WERI-Rb-1 (cell line): Measurements from ENCODE around the gene USP19.

Source experiments
- DNase-seq: peaks from one replicate; pipeline ENCODE4 v3.0.0-alpha.2; 2020
- H3K27ac ChIP-seq: fragments of 250-450 bp; sonication (Bioruptor Pico); 2 replicates; pipeline ENCODE4 v1.5.1; 2020; ENCODE audit warnings: mild to moderate bottlenecking, moderate library complexity
- H3K27me3 ChIP-seq: fragments of 250-450 bp; sonication (Bioruptor Pico); 2 replicates; pipeline ENCODE4 v1.5.1; 2021; ENCODE audit warnings: mild to moderate bottlenecking, low read depth, moderate library complexity; ENCODE audit not compliant: insufficient read depth, severe bottlenecking
- H3K36me3 ChIP-seq: fragments of 250-450 bp; sonication (Bioruptor Pico); 2 replicates; pipeline ENCODE4 v1.5.1; 2020; ENCODE audit warnings: mild to moderate bottlenecking, moderate library complexity
- H3K4me3 ChIP-seq: 2 replicates; pipeline ENCODE4 v1.5.1; 2011; ENCODE audit warnings: low read depth, mild to moderate bottlenecking, control low read depth, low read length
- H3K9me3 ChIP-seq: fragments of 250-450 bp; sonication (Bioruptor Pico); 2 replicates; pipeline ENCODE4 v1.5.1; 2021; ENCODE audit warnings: mild to moderate bottlenecking, moderate library complexity; ENCODE audit not compliant: severe bottlenecking
- TF ChIP-seq, protein P1 (sequence below): IDR thresholded peaks from 2 replicates; pipeline ENCODE4 v1.5.1; 2011; ENCODE audit warnings: low read depth, mild to moderate bottlenecking, control low read depth, inconsistent platforms, low read length

USP19 gene

DNA sequence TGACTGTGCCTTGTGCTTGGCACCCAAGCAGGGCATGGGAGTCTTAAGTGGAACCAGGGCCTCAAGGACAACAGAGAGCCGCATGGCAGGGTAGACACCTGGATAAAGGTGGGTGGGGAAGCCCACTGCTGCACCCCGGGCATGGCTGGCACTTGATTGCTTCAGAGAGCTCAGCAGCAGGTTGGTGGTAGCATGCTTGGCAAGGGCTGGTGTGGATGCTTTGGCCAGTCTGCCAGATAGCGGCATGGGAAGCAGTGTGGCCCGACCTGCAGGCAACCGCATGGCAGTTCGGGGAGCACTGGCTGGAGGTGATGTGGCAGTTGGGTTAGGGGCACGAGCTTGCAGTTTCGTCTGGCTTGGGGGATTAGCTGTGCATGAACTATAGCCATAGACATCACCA, 43.0 kb upstream of the USP19 start:
- DNase-seq = no peak
- no peak overlapping the region for H3K4me3 ChIP-seq
- no peaks in the 10 kb centered on the region for H3K27me3 ChIP-seq
- H3K36me3 ChIP-seq = peaks cover 21% of the 10 kb centered on the region
- H3K27ac ChIP-seq = no peak overlapping the region
- peaks cover 3% of the 10 kb centered on the region for H3K9me3 ChIP-seq
- TF ChIP-seq, protein P1, sequence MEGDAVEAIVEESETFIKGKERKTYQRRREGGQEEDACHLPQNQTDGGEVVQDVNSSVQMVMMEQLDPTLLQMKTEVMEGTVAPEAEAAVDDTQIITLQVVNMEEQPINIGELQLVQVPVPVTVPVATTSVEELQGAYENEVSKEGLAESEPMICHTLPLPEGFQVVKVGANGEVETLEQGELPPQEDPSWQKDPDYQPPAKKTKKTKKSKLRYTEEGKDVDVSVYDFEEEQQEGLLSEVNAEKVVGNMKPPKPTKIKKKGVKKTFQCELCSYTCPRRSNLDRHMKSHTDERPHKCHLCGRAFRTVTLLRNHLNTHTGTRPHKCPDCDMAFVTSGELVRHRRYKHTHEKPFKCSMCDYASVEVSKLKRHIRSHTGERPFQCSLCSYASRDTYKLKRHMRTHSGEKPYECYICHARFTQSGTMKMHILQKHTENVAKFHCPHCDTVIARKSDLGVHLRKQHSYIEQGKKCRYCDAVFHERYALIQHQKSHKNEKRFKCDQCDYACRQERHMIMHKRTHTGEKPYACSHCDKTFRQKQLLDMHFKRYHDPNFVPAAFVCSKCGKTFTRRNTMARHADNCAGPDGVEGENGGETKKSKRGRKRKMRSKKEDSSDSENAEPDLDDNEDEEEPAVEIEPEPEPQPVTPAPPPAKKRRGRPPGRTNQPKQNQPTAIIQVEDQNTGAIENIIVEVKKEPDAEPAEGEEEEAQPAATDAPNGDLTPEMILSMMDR = no peak

DNA sequence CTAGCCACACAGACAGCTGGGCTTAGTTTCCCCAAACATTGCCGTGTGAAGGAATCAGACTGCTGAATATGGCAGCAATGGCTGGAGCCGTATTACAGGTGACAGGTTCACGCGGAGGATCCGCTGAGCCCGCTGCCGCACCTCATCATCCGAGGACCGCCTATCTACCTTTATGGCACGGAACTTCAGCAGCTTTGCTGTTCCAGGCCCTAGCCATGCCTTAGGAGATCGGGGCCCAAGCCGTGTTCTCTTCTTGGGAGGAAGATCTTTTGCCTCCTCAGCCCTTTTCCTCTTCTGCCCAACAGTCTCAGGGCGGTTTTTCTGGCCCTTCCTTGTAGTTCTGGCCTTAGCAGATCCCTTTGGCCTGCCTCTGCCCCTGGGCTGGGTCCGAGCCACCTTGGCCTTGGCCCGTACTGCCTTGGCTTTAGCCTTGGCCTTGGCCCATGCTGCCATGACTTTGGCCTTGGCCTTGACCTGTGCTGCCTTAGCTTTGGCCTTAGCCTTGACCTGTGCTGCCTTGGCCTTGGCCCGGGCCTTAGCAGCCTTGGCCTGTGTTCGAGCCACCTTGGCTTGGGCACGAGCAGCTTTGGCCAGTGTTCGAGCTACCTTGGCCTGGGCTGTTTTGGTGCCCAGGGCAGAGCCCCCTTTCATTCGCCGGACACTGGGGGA, 42.3 kb upstream of the USP19 start:
- H3K27ac ChIP-seq = no peak overlapping the region
- H3K9me3 ChIP-seq = peaks cover 3% of the 10 kb centered on the region
- DNase-seq = no peak
- H3K36me3 ChIP-seq = peaks cover 21% of the 10 kb centered on the region
- H3K27me3 ChIP-seq = no peaks in the 10 kb centered on the region
- H3K4me3 ChIP-seq = no peak overlapping the region
- TF ChIP-seq, protein P1 = no peak

DNA sequence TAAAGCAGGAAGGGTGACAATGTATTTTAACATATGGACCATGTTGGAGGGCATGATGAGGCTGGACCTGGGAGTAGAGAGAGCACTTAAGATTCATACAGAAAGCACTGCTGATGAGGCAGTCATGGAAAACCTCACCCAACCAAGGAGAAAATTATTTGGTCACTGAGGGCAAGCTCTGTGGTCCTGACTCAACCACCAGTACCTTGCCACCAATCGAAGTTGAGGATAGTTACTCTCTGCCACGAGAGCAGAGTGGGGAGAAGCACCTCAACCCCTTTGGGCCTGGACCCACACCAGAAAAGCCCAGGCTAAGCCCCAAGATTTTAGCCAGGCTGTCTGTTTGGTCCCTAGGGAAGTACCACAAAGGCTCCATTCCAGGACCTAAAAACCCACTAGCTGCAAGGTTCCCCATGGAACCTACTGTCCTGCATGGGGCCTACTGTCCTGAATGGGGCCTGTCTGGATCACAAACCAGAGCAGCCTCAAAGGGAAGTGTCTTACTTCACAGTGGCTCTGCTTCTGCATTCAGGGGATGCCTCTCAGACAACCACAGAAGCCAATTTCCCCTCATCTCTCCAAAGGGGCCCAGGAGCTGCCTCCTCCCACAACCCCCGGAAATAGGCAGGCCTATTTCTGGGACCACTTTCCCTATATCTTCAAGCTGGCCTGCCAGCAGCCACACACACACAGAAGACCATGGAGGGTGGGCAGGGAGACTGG, 41.3 kb upstream of the USP19 start:
- Histone ChIP-seq H3K4me3 (no peak overlapping the region), H3K27me3 (no peaks in the 10 kb centered on the region), H3K9me3 (peaks cover 3% of the 10 kb centered on the region), H3K27ac (no peak overlapping the region), H3K36me3 (peaks cover 21% of the 10 kb centered on the region)
- TF ChIP-seq, protein P1 = no peak
- no peak for DNase-seq

DNA sequence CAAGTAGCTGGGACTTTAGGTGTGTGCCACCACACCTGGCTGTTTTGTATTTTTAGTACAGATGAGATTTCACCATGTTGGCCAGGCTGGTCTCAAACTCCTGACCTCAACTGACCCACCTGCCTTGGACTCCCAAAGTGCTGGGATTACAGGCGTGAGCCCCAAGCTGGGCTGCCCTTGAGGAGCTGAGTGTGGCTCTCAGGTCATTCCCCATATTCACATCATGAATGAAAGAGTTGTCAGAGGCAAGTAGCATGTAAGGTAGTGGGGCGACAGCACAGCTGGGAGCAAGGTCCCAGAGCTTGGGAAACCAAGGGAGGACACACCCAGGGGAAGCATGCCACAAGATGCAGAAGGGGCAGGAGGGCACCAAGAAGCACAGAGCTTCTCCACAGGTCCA, 40.6 kb upstream of the USP19 start:
- TF ChIP-seq, protein P1 = no peak

DNA sequence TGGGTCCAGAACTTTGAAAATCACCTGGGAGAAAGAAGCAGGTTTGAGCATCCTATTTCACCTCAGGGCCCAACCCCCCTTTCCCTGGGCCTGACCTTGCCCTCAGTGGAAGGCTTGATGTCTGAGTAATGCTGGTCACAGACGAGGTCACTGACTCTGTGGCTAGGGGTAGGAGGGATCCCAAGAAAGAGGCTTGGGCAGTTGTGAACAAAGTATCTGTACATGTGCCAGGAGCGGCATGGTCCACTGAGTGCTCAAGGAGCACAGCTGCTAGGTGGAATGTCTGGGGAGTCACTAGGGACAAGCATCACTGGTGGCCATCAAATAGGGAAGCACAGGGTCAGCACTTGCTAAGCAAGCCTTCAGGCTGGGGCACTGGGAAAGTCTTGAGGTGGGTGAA, 38.2 kb upstream of the USP19 start:
- no peak for DNase-seq
- H3K9me3 ChIP-seq = no peaks in the 10 kb centered on the region

More for the DNA sequence above, 40.6 kb upstream of the USP19 start:
- Histone ChIP-seq H3K4me3 (no peak overlapping the region), H3K9me3 (peaks cover under 1% of the 10 kb centered on the region), H3K27me3 (no peaks in the 10 kb centered on the region), H3K27ac (no peak overlapping the region), H3K36me3 (peaks cover 21% of the 10 kb centered on the region)
- no peak for DNase-seq

More for the DNA sequence above, 38.2 kb upstream of the USP19 start:
- Histone ChIP-seq H3K27ac (no peak overlapping the region), H3K36me3 (peaks cover 12% of the 10 kb centered on the region), H3K27me3 (no peaks in the 10 kb centered on the region), H3K4me3 (no peak overlapping the region)
- TF ChIP-seq, protein P1 = no peak
